GM12874 (cell line): ENCODE measurements around the gene CTBP1.

ENCODE experiments used
- TF ChIP-seq, protein P1 (sequence below): IDR thresholded peaks from 2 replicates; pipeline ENCODE4 v1.5.1; 2011; ENCODE audit warnings: low read depth, mild to moderate bottlenecking, control low read depth, low read length, moderate library complexity; ENCODE audit not compliant: insufficient read depth

CTBP1 gene

DNA sequence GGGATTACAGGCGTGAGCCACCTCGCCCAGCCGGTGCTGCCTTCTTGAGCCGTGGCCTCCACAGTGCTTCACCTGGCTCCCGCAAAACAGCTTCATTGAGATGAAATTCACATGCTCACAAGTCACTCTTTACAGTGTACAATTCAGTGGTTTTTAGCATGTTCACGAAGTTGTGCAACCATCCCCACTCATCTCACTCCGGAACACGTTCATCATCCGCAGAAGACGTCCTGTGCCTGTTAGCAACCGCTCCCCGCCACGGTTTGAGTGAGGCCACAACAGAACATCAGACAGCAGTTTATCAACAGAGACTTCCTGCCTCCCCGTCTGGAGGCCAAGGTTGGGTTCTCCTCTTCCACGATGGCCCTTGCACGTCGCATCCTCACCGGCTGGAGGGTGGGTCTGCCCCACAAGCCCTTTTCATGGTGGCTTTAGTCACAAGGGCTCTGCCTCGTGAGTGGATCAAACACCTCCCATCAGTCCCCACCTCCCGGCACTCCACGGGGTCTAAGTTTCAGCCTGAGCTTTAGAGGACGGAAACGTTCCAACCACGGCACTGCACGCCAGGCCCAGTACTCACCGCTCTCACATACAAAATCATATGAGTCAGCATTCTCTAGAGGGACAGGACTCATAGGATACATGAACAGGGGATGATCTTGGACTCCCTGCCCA lies 46.9 kb downstream of the CTBP1 start:
- TF ChIP-seq, protein P1, sequence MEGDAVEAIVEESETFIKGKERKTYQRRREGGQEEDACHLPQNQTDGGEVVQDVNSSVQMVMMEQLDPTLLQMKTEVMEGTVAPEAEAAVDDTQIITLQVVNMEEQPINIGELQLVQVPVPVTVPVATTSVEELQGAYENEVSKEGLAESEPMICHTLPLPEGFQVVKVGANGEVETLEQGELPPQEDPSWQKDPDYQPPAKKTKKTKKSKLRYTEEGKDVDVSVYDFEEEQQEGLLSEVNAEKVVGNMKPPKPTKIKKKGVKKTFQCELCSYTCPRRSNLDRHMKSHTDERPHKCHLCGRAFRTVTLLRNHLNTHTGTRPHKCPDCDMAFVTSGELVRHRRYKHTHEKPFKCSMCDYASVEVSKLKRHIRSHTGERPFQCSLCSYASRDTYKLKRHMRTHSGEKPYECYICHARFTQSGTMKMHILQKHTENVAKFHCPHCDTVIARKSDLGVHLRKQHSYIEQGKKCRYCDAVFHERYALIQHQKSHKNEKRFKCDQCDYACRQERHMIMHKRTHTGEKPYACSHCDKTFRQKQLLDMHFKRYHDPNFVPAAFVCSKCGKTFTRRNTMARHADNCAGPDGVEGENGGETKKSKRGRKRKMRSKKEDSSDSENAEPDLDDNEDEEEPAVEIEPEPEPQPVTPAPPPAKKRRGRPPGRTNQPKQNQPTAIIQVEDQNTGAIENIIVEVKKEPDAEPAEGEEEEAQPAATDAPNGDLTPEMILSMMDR: no peak

DNA sequence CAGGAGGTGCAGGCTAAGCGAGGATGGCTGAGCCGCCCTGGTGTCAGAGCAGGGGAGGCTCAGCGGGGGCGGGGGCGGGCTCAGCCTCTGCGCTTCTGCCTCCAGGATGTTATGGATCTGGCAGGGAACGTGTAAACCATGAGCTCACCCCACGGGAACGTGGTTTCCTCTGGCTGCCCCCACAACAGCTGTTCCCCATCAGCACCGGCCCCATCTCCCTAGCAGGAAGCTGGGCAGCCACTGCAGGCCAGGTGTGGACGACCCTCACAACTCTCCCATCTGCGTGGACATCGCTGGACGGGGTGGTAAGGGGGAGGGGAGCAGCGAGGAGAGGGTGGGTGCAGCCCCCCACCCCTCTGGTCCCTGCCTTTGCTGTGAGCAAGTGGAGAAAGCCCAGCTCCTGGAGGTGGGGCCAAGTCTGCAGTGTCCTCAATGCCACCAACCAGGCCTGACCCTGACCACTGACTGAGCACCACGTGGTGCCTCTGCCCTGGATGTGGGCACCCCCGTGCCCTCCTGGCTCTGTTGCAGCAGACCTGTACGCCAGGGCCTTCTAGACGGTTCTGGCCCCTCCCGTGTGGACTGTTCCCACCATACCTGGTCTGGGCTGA lies 48.4 kb downstream of the CTBP1 start:
- TF ChIP-seq, protein P1: no peak

DNA sequence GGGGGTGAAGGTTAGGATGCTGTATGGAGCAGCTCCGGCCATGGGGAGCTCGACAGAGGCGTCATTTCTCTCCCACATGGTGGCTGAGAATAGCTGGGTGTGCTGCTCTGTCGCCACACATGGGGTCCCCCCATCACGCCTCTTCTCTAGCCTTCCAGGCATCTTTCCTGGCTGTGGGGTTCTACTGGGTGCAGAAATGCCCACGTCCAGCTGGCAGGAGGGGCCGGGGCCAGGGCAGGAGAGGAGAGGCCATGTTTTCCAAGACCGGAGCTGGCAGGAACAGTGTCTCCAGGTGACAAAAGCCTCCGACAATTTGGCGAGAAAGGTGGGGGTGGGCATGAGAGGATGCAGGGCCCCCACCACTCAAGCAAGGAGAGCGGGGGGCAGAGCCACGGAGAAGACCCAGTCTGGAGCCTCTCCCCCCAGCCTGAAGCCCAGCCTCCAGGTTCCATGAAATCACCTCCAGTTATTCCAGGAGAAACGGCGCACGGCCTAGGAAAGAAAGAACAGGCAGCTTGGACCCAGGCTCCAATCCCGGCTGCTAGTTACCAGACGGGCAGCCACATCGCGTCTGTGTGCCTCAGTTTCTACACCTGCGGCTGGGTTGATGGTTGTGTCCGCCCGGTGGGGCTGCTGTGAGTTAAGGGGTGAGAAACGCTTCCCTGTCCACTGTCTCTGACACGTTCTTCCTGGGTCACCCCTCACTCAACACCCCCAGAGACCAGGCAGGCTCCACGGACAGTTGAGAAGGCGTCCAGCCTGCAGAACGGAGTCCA lies 49.2 kb downstream of the CTBP1 start:
- TF ChIP-seq, protein P1: no peak

DNA sequence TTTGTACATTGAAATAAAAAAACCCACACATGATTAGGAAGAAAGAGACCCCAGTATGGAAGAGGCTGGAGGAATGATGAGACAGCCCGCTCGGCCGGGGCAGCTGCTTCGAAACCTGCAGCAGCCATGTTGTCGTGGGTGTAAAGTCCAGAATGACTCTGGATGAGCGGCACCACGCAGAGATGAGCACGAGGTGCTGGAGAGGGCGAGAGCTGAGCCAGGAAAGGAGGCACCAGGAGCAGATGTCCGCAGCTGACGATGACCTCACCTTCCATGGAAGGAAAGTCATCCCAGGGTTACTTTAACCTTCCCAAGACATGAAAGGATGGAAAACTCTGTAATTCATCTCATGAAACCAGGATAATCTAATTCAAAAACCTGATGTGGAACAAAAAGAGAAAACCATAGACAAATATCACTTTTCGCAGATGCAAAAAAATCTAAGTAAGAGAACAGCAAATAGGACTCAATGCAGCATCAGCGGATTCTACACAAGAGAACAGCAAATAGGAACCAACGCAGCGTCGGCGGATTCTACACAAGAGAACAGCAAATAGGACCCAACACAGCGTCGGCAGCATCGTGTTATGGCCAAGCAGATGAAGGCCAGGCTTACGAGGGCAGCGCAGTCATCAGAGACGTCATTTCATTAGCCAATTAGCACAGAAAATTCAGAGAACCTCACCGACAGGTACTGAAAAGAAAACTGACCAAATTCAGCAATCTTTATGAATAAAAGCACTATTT lies 50.7 kb downstream of the CTBP1 start:
- TF ChIP-seq, protein P1: no peak

DNA sequence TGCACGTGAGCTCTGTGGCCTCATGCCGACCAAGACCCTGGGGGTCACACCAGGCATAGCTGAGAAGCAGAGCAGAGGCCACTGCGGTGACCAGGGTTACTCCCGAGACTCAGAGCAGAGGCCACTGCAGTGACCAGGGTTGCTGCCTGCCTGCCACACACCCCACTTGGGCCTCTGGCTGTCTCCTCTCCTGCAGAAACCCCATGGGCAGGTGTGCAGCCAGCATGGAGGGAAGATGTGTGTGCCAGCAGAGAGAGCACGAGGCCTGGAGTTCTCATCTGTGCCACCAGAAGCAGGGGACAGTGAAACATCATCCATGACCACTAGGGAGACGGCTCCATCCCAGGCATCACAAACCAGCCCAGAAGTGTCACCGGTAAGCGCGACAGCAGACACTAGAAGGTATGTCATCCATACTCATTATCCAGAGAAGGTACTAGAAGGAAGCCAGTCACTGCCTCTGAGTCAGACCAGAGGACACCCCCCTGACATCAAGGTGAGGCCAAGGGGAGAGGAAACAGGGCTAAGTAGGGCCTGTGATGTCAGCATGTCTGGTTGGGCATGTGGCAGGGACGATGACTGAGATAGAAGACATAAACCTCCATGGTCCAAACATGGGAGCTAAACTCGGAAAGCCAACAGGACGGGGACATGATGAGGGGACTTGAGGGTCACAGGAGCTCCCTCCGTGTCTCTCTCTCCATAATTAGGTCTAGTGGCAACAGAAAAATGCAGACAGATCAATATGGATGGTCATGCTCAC lies 52.3 kb downstream of the CTBP1 start:
- TF ChIP-seq, protein P1: no peak

DNA sequence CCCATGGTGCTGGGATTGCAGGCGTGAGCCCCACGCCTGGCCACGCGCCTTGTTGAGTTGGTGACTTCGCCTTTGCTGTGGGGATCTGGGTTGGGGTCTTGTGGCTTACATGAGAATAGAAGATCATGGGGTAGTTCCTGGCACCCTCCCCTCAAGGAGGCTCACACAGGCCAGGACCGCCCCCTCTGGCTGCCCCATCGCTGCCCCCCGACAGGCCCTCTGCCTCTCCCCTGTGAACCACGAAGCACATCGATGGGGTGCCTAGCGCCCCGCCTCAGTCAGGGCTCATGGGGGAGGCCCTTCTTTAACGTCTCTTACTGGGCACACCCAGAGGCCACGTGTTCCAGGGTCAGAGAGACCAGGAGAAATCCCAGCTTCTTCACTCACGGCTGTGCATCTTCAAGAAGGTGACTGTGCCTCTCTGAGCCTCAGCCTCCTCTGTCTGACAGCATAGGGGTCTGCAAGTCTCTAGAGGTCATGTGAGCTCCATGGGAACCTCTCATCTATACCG lies 53.0 kb downstream of the CTBP1 start:
- TF ChIP-seq, protein P1: no peak
